ENCODE data around the gene ANKUB1.

Gene ANKUB1

DNA sequence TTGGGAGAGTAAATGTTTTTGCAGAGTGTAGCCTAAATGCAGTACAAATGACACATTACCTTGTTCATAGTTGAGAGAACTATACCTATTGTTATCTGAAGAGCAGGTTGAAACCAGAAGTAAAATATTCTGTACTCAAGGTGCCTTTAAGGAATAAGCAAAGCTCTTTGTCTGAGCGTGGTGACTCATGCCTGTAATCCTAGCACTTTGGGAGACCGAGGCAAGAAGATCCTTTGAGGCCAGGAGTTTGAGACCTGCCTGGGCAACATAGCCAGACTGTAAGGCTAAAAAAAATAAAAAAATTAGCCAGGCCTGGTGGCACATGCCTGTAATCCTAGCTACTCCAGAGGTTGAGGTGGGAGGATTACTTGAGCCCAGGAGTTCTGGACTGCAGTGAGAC lies 18.5 kb upstream of the ANKUB1 start:
- no peak for DNase-seq (ENCODE audit: low read depth in 2 of 2)
- H3K4me3 ChIP-seq (replicated peaks in 1 of 2; ENCODE audit: low read depth in 2 of 2, low read length in 2 of 2), result no peak overlapping the region
- TF ChIP-seq, protein P1, sequence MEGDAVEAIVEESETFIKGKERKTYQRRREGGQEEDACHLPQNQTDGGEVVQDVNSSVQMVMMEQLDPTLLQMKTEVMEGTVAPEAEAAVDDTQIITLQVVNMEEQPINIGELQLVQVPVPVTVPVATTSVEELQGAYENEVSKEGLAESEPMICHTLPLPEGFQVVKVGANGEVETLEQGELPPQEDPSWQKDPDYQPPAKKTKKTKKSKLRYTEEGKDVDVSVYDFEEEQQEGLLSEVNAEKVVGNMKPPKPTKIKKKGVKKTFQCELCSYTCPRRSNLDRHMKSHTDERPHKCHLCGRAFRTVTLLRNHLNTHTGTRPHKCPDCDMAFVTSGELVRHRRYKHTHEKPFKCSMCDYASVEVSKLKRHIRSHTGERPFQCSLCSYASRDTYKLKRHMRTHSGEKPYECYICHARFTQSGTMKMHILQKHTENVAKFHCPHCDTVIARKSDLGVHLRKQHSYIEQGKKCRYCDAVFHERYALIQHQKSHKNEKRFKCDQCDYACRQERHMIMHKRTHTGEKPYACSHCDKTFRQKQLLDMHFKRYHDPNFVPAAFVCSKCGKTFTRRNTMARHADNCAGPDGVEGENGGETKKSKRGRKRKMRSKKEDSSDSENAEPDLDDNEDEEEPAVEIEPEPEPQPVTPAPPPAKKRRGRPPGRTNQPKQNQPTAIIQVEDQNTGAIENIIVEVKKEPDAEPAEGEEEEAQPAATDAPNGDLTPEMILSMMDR (IDR thresholded peaks at IDR 0.05; ENCODE audit: low read depth, low read length), result no peak

DNA sequence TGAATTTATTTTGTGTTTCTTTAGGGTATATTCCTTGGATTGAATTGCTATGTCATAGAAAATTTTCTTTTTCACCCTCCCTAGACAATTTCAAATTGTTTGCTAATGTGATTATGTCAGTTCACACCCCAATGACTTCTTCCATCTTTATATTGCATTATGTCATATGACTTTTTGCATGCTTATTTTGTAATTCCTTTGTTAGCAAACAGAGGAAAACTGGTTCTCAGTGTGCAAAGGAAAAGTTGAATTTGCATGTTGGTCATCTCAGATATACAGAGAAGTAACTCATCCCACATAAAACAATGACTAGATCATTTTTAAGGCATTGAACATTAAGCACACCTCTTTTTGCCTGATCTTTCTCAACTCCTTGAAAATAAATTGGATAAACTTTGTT lies 17.3 kb upstream of the ANKUB1 start:
- TF ChIP-seq, protein P1 (IDR thresholded peaks at IDR 0.05; ENCODE audit: low read depth, low read length), result no peak

DNA sequence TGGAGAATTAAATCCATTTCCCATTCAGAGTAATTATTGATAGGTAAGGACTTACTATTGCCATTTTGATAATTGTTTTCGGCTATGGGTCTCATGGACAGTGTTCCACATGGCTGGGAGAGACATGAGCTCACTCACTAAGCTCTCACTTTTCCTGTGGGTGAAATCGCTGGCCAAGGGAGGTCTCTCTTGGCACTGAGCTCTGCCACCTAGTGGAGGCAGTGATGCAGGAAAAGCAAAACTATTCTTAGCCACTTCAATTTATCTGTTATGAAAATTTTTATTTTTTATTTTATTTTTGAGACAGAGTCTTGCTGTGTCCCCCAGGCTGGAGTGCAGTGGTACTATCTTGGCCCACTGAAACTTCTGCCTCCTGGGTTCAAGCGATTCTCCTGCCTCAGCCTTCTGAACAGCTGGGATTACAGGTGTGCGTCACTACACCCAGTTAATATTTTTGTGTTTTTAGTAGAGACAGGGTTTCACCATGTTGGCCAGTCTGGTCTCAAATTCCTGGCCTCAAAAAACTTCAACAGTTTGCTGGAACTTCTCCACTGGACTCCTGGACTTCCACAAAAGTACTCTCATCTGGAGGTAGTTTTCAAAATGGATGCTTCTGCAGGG lies 16.0 kb upstream of the ANKUB1 start:
- H3K4me3 ChIP-seq (replicated peaks in 1 of 2; ENCODE audit: low read depth in 2 of 2, low read length in 2 of 2), result no peak overlapping the region
- TF ChIP-seq, protein P1 (IDR thresholded peaks at IDR 0.05; ENCODE audit: low read depth, low read length), result peak; percentile 84
- DNase-seq (ENCODE audit: low read depth in 2 of 2), result peak; percentile 83 to 86

More for the DNA sequence above, 17.3 kb upstream of the ANKUB1 start:
- no peak overlapping the region for H3K4me3 ChIP-seq (replicated peaks in 1 of 2; ENCODE audit: low read depth in 2 of 2, low read length in 2 of 2)
- DNase-seq (ENCODE audit: low read depth in 2 of 2), result no peak

DNA sequence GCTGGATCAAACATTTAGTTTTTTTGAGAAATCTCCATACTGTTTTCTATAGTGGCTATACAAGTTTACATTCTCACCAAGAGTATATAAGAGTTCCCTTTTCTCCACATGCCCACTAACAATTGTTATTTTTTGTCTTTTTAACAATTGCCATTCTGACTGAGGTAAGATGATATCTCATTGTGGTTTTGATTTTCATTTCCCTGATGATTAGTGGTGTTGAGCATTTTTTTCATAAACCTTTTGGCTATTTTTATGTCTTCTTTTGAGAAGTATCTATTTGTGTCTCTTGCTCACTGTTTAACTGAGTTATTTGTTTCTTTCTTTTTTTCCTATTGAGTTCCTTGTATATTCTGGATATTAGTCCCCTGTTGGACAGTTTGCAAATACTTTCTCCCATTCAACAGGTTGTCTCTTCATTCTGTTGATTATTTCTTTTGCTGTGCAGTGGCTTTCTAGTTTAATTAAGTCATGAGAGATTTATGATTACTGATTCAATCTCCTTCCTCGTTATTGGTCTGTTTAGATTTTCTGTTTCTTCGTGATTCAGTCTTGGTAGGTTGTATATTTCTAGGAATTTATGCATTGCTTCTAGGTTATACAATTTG lies 13.9 kb upstream of the ANKUB1 start:
- TF ChIP-seq, protein P1 (IDR thresholded peaks at IDR 0.05; ENCODE audit: low read depth, low read length), result no peak
- DNase-seq (ENCODE audit: low read depth in 2 of 2), result no peak
- H3K4me3 ChIP-seq (replicated peaks in 1 of 2; ENCODE audit: low read depth in 2 of 2, low read length in 2 of 2), result no peak overlapping the region

DNA sequence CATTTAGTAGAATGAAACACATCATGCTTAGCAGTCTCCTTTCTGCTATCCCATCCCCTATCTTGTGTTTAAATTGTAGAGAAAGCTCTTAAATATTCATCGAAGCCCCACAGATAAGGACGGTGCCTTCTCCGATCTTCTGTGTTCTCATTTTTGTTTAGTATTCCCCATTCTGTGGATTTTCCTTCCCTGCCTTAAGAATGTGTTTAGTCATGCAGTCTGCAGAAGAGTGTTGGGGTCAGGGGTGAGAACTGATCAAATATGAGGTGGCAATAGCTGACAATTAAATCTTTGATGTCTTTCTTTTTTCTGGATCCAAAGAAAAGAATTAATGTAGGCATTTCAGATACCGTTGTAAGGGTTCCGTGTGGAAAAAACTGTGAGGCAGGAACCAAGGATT lies 9.3 kb upstream of the ANKUB1 start:
- DNase-seq (ENCODE audit: low read depth in 2 of 2), result no peak
- H3K4me3 ChIP-seq (replicated peaks in 1 of 2; ENCODE audit: low read depth in 2 of 2, low read length in 2 of 2), result no peak overlapping the region
- TF ChIP-seq, protein P1 (IDR thresholded peaks at IDR 0.05; ENCODE audit: low read depth, low read length), result no peak

DNA sequence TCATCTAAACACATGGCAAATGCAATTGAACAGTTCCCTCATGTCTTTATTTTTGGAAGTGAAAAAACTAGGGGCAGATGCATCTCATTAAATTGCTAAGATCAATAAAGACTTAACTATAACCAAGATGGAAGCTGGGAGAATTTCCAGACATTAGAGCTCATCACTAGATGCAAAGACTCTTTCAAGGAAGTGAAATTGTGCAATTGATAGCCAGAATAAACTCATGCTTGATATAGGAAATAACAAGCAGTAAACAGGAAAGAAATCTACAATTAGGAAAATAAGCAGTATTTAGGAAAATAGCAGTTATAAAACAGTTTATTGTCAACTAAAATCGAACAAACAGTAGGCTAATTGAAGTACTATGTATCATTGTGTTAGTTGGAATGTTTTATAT lies 8.8 kb upstream of the ANKUB1 start:
- no peak for DNase-seq (ENCODE audit: low read depth in 2 of 2)
- no peak overlapping the region for H3K4me3 ChIP-seq (replicated peaks in 1 of 2; ENCODE audit: low read depth in 2 of 2, low read length in 2 of 2)
- TF ChIP-seq, protein P1 (IDR thresholded peaks at IDR 0.05; ENCODE audit: low read depth, low read length), result no peak
